ENCODE data around the gene ANO6.

- no peak for TF ChIP-seq CTCF (optimal IDR thresholded peaks at IDR 0.05 in 1 of 3, IDR thresholded peaks at IDR 0.05 in 1 of 3, conservative IDR thresholded peaks at IDR 0.05 in 1 of 3; ENCODE audit: extremely low read depth in 1 of 3, insufficient read depth in 2 of 3, low read length in 3 of 3)
- TF ChIP-seq EZH2 (IDR thresholded peaks at IDR 0.05; ENCODE audit: low read length) = no peak
Measured at GRCh38 chr12:45298047-45298446, 82.2 kb downstream of the ANO6 start.

Data from keratinocyte (primary cell).